GM18951 (cell line): ENCODE results near the gene UBE2H.
"Not testable (repeated sequence)": the region's sequence is repeated elsewhere in the genome, so short reads cannot be mapped to it uniquely, and the experiment has no call there.

Source experiments
- POLR2A ChIP-seq: IDR thresholded peaks from 4 replicates; pipeline ENCODE4 v1.6.1; 2011; ENCODE audit warnings: mild to moderate bottlenecking; ENCODE audit not compliant: insufficient read length, insufficient read depth; ENCODE audit errors: extremely low read depth
- in situ Hi-C: fragments of 300-500 bp; cut with MboI; formaldehyde crosslinking; loops from one replicate; pipeline ENCODE4 v1.12.0; 2022; ENCODE audit warnings: low sequenced_read_pairs, mixed read lengths, inconsistent platforms; ENCODE audit not compliant: unreplicated experiment

The UBE2H gene

GRCh38 chr7:129886818-129887186, 66.0 kb downstream of the UBE2H start:
- in situ Hi-C loops, result no loop called here
- TF ChIP-seq POLR2A, result no peak

DNA sequence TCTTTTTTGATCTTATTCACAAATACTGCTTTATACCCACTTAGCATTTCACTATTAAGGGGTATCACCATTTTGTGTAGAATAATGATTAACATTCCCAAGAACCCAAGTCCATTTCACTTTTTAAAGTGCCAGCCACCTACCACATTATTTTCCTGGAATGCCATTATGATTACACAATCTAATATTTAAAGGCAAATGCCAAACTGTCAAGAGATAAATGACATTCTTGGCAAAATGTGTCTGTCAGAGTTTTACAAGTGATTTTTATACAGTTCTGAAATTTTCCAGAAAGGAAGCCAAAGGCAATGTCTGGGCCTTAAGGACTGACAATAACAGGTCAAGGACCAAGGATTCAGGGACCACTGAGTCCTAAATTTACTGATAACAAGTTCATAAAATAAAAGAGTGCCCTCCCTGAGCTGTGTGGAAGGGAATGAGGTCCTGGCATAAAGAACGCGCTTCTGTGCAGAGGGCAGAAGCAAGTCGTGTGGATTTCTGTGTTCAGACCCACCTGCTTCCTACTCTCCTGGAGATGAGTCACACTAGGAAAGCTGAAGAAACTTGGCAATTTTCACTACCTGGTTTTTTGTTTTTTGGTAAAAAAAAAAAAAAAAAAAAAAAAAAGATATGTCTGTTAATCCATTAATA, 66.5 kb downstream of the UBE2H start:
- no peak for TF ChIP-seq POLR2A

DNA sequence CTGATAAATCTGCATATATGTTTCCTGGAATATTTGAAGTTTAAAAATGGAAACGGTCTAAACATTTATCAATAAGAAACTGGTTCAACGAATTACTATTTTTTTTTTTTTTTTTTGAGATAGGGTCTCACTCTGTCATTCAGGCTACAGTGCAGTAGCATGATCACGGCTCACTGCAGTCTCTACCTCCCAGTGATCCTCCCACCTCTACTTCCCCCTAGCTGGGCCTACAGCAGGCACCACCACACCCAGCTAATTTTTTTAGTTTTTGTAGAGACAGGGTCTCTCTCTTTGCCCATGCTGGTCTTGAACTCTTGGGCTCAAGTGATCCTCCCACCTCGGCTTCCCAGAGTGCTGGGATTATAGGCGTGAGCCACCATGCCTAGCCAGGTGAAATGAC, 68.3 kb downstream of the UBE2H start:
- in situ Hi-C loops, result no loop called here
- TF ChIP-seq POLR2A, result no peak

More for the DNA sequence above, 66.5 kb downstream of the UBE2H start:
- in situ Hi-C loops, result no loop called here

DNA sequence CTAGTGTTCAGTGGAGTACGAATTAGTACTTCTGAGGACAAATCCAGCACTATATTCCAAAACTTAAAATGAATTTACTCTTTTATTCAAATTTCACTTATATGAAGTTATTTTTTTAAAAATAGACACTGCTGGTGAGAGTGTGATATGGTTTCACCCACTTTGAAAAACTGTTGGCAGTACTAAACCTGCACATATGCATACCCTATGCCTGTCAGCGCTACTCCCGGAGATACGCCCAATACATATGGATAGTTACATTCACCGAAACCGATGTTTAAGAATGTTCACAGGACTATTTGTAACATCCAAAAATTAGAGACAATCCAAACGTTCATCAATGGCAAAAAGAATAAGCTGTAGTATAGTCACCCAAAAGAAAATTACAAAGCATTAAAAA, 69.6 kb downstream of the UBE2H start:
- in situ Hi-C loops, result no loop called here
- no peak for TF ChIP-seq POLR2A

DNA sequence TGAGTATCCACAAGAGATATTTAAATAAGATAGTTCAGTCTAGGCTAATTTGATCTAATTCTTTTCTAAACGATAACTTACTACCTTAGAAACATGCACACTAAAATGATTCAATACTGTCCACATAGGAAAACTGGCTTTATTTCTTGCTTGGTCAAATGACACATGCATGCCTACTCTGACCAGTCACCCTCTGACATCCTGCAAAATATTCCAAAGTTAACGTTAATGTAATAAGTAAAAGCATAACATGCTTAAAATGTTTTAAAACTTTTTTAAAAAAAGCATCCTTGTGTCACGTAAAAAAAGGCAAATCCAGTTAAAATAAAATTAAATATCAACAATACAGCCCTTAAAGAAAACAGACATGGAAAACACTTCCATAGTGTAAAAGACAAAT, 70.2 kb downstream of the UBE2H start:
- no peak for TF ChIP-seq POLR2A
- in situ Hi-C loops, result no loop called here

- in situ Hi-C loops, result no loop called here
- TF ChIP-seq POLR2A, result no peak
These were observed 75.5 kb downstream of the UBE2H start for GRCh38 chr7:129877146-129877792.

DNA sequence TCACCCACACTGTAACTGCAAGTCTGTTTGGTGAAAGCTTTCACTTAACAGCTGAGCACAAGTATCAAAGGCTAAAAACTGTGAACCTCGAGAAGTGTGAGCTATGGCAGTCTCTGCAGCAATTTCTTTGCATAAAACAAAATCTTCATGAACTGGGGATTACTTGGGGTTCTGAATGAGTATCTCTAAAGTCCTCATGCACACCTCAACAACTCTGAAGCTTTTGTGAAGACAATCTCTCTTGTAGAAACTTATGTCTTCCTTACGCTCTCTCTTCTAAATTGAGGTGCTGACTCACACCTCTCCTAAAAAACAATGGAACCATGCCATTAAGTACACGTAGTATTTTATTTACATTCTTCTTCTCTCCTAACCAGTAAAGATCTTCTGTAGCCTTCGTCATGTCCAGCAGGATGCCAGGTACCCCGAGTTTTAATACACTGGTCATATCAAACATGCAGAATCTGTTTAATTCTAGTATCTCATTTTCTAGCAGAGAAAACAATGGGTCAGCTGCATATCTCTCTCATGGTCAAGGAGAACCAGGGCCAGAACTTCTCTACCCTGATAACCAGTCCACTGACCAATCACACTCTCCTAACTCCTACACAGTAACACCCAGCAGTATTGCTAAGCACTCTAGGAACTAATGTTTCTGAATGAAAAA, 76.9 kb downstream of the UBE2H start:
- no peak for TF ChIP-seq POLR2A
- in situ Hi-C loops, result no loop called here

DNA sequence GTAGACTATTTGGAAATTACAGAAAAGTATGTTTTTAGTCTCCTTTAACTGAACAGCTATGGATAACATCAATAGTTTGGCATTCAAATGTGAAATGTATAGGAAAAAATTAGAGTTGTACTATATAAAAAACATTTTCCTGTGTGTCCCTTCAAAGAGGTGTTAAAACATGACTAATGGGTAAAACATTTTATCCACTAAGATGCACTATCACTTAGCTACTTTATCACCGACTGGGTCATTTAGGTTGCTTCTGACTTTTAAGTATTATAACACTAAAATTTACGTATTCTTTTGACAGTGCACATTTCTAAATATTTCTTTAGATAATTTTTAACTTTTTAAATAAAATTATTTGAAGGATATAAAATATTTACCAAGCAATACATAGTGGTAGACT, 77.6 kb downstream of the UBE2H start:
- in situ Hi-C loops, result no loop called here
- TF ChIP-seq POLR2A, result no peak

DNA sequence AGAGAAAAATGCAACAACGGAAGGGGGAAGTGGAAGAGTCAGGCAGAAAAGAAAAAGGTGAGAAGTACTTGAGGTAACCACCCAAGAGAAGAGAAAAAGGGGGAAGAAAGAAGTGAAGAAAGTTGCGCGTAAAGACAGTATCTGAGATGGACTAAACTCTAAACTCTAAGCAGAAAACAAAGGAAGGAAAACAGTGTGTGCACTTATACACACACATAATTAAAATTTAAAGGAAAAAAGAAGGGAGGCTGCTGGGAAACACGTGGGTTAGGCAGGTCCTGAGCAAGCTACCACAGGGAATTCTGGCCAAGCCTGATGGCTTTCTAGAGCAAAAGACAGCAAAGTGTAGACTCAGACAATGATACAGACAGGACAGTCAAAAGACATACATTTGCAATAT, 78.0 kb downstream of the UBE2H start:
- in situ Hi-C loops, result no loop called here

GRCh38 chr7:129872054-129872453, 80.7 kb downstream of the UBE2H start:
- in situ Hi-C loops, result no loop called here
- TF ChIP-seq POLR2A, result no peak

More for the DNA sequence above, 78.0 kb downstream of the UBE2H start:
- TF ChIP-seq POLR2A, result no peak

DNA sequence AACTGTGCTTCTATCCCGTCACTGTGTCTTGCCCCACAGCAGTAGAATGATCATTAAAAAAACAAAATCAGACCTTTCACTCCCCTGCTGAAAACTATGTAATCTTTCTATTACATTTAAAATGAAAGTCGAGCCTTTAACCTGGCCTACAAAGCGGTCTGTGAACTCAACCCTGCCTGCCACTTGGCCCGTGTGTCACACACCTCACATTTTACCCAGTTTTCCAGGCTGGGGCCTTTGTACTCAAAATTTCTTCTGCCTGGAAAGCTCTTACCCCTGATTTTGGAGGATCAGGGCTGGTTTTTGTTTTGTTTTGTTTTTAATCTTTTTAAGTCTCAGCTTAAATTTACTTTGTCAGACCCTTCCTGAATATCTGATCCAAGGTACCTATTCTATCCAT, 82.1 kb downstream of the UBE2H start:
- in situ Hi-C loops, result no loop called here
- no peak for TF ChIP-seq POLR2A

DNA sequence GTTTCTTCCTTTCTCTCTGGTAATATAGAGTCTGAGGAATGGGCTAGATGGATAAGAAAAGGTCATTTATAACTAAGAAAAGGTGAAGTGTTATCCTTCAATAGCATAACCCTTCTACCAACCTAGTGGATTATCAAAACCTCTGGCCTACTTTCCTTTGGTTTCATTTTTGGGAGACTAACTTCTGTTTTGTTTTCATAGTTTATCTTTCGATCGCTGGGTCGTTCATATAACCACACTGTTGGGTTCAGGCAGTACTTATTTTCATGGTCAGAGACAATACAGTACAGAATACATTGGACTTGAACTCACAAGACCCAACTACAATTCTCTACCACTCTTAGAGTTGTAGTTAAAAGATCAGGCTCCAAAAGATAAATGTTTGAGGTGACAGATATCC, 86.5 kb downstream of the UBE2H start:
- in situ Hi-C loops, result no loop called here
- no peak for TF ChIP-seq POLR2A

GRCh38 chr7:129865925-129866201, 86.9 kb downstream of the UBE2H start:
- in situ Hi-C loops, result no loop called here
- no peak for TF ChIP-seq POLR2A

GRCh38 chr7:129865093-129865924, 87.5 kb downstream of the UBE2H start:
- TF ChIP-seq POLR2A, result no peak
- in situ Hi-C loops, result no loop called here

DNA sequence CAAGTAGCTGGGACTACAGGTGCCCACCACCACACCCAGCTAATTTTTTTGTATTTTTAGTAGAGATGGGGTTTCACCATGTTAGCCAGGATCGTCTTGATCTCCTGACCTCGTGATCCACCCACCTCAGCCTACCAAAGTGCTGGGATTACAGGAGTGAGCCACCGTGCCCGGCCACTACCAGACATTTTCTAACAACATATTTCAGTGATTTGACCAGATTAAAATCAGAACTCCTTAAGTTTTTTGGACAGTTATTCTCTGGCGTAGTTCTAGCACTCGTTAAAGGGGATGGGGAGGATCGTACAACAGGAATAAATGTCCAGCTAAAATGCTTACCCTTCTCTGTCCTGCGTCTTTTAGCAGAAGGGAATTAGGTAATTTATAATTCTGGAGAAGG, 88.1 kb downstream of the UBE2H start:
- in situ Hi-C loops, result not testable (repeated sequence)
